ENCODE data around the gene ZNF554. TPM values are rescaled to one million over a fixed set of nuclear protein-coding genes. Genes with fewer than 3 reads are reported as not detected.

The ZNF554 gene
- total RNA-seq, 4 donors from 2014 or later: 0.70 to 5.1 (median 4.0) TPM

- TF ChIP-seq CTCF (IDR thresholded peaks at IDR 0.05): no peak
- no peak for TF ChIP-seq POLR2A (IDR thresholded peaks at IDR 0.05)
- H3K4me3 ChIP-seq: no peak overlapping the region
- intact Hi-C loops (cut with DNase I): no loop called here
- H3K36me3 ChIP-seq: peaks cover 17 to 59% (median 28%) of the 10 kb centered on the region in 3 donors
- no peak overlapping the region for H3K27ac ChIP-seq
- peaks cover 6 to 91% (median 56%) of the 10 kb centered on the region in 3 donors for H3K9me3 ChIP-seq
- no peaks in the 10 kb centered on the region for H3K4me1 ChIP-seq
- H3K27me3 ChIP-seq: no peaks in the 10 kb centered on the region
- 86 to 94% methylated on average over 3 of the region's 3 CpGs for WGBS, 2 donors
- DNase-seq: no peak
Measured at GRCh38 chr19:2854849-2855248, 35.2 kb downstream of the ZNF554 start.

GRCh38 chr19:2856457-2857050 lies 36.9 kb downstream of the ZNF554 start:
- no peaks in the 10 kb centered on the region for H3K27me3 ChIP-seq
- H3K36me3 ChIP-seq: peaks cover 11 to 42% (median 20%) of the 10 kb centered on the region in 3 donors
- H3K4me1 ChIP-seq: no peaks in the 10 kb centered on the region
- no peak overlapping the region for H3K27ac ChIP-seq
- no peak overlapping the region for H3K4me3 ChIP-seq
- intact Hi-C loops (cut with DNase I): no loop called here
- no peak for DNase-seq
- H3K9me3 ChIP-seq: peaks cover 6 to 74% (median 45%) of the 10 kb centered on the region in 3 donors
- 84 to 92% methylated on average over 5 of the region's 5 CpGs for WGBS, 2 donors
- TF ChIP-seq CTCF (IDR thresholded peaks at IDR 0.05) (no peak), POLR2A (IDR thresholded peaks at IDR 0.05) (no peak)

- H3K4me3 ChIP-seq: no peak overlapping the region
- TF ChIP-seq CTCF (IDR thresholded peaks at IDR 0.05) (no peak), POLR2A (IDR thresholded peaks at IDR 0.05) (no peak)
- H3K9me3 ChIP-seq: peaks cover 0 to 51% (median 22%) of the 10 kb centered on the region in 3 donors
- H3K4me1 ChIP-seq: no peaks in the 10 kb centered on the region
- no peaks in the 10 kb centered on the region for H3K27me3 ChIP-seq
- intact Hi-C loops (cut with DNase I): no loop called here
- H3K27ac ChIP-seq: no peak overlapping the region
- 66 to 71% methylated on average over 7 to 20 of the region's 27 CpGs for WGBS, 2 donors
- no peak for DNase-seq
- H3K36me3 ChIP-seq: peaks cover 0 to 19% (median 0%) of the 10 kb centered on the region in 3 donors
Measured at GRCh38 chr19:2858864-2859263, 39.2 kb downstream of the ZNF554 start.

GRCh38 chr19:2863816-2864215 lies 44.1 kb downstream of the ZNF554 start:
- peaks cover 0 to 7% (median 0%) of the 10 kb centered on the region in 3 donors for H3K9me3 ChIP-seq
- 51 to 61% methylated on average over 4 to 9 of the region's 10 CpGs for WGBS, 2 donors
- no peaks in the 10 kb centered on the region for H3K36me3 ChIP-seq
- no peaks in the 10 kb centered on the region for H3K27me3 ChIP-seq
- no peak for DNase-seq
- no peak overlapping the region for H3K27ac ChIP-seq
- H3K4me3 ChIP-seq: no peak overlapping the region
- intact Hi-C loops (cut with DNase I): no loop called here
- peaks cover 0 to 17% (median 0%) of the 10 kb centered on the region in 3 donors for H3K4me1 ChIP-seq
- TF ChIP-seq POLR2A (IDR thresholded peaks at IDR 0.05): no peak
- TF ChIP-seq CTCF (IDR thresholded peaks at IDR 0.05): no peak

- no peaks in the 10 kb centered on the region for H3K9me3 ChIP-seq
- no peak overlapping the region for H3K4me3 ChIP-seq
- intact Hi-C loops (cut with DNase I): no loop called here
- peaks cover 0 to 17% (median 0%) of the 10 kb centered on the region in 3 donors for H3K4me1 ChIP-seq
- no peaks in the 10 kb centered on the region for H3K36me3 ChIP-seq
- WGBS, 2 donors: 35 to 52% methylated on average over 12 of the region's 12 CpGs
- no peaks in the 10 kb centered on the region for H3K27me3 ChIP-seq
- no peak overlapping the region for H3K27ac ChIP-seq
- DNase-seq: no peak
- no peak for TF ChIP-seq POLR2A (IDR thresholded peaks at IDR 0.05)
- no peak for TF ChIP-seq CTCF (IDR thresholded peaks at IDR 0.05)
Measured at GRCh38 chr19:2865334-2866100, 45.8 kb downstream of the ZNF554 start.

All from esophagus squamous epithelium (tissue), 5 donors.